PC-9 (cell line): ENCODE data around the gene PKD2. TPM values are rescaled to one million over a fixed set of nuclear protein-coding genes. Genes with fewer than 3 reads are reported as not detected.

Experiments
- BruUV-seq: library from RNA; stranded (reverse); fragments of 400-500 nt; replicated peaks from 2 replicates; lab custom pipeline; 2021; lab: Mats Ljungman, UMichigan
- CTCF ChIA-PET: fragments of 300-600 bp; sonication (Branson Sonifier 250); formaldehyde crosslinking; loops from one replicate; lab custom pipeline; 2022; ENCODE audit warnings: antibody characterized with exemption; lab: Charles Lee
- POLR2A ChIA-PET: fragments of 300-600 bp; sonication (Branson Sonifier 250); formaldehyde crosslinking; loops from one replicate; lab custom pipeline; 2022; ENCODE audit warnings: antibody characterized with exemption; ENCODE audit not compliant: unreplicated experiment; lab: Charles Lee
- DNase-seq, 2 experiments: peaks; one replicate each; pipeline versions ENCODE4 v3.0.0 to v3.0.0-alpha.2; 2015 to 2022; ENCODE audit warnings: mixed read lengths in 1 of 2
- H2AFZ ChIP-seq: fragments of 200-600 bp; sonication (generic); 2 replicates; pipeline ENCODE4 v1.8.1; 2017; ENCODE audit warnings: antibody characterized with exemption
- H3F3A ChIP-seq: fragments of 200-600 bp; sonication (generic); 2 replicates; pipeline ENCODE4 v1.8.1; 2017; ENCODE audit warnings: antibody characterized with exemption, mild to moderate bottlenecking, low read depth; ENCODE audit not compliant: insufficient read depth
- H3K27ac ChIP-seq: fragments of 200-600 bp; sonication (generic); 2 replicates; pipeline ENCODE4 v1.6.1; 2016; ENCODE audit warnings: mixed run types
- H3K27me3 ChIP-seq: fragments of 200-600 bp; sonication (generic); 2 replicates; pipeline ENCODE4 v1.6.1; 2016; ENCODE audit warnings: low read depth, mixed run types; ENCODE audit not compliant: insufficient read depth
- H3K36me3 ChIP-seq: fragments of 200-600 bp; sonication (generic); 2 replicates; pipeline ENCODE4 v1.6.1; 2016; ENCODE audit warnings: low read depth, mixed run types
- H3K4me1 ChIP-seq: fragments of 200-600 bp; sonication (generic); replicated peaks from 2 replicates; pipeline ENCODE4 v1.6.1; 2016; ENCODE audit warnings: mixed run types; ENCODE audit not compliant: insufficient read depth
- H3K4me2 ChIP-seq: fragments of 200-600 bp; sonication (generic); 2 replicates; pipeline ENCODE4 v1.6.1; 2017; ENCODE audit warnings: mixed run types
- H3K4me3 ChIP-seq: fragments of 200-600 bp; sonication (generic); 2 replicates; pipeline ENCODE4 v1.6.1; 2016; ENCODE audit warnings: mixed run types
- H3K79me2 ChIP-seq: fragments of 200-600 bp; sonication (generic); 2 replicates; pipeline ENCODE4 v1.6.1; 2017; ENCODE audit warnings: low read depth, mixed run types
- H3K9me2 ChIP-seq: fragments of 200-600 bp; sonication (generic); 2 replicates; pipeline ENCODE4 v1.8.1; 2017; ENCODE audit warnings: mild to moderate bottlenecking; ENCODE audit not compliant: insufficient read depth
- H3K9me3 ChIP-seq: fragments of 200-600 bp; sonication (generic); 2 replicates; pipeline ENCODE4 v1.8.1; 2016; ENCODE audit warnings: low read depth; ENCODE audit not compliant: insufficient read depth
- H4K20me1 ChIP-seq: fragments of 200-600 bp; sonication (generic); 2 replicates; pipeline ENCODE4 v1.8.1; 2017; ENCODE audit not compliant: insufficient read depth
- EZH2 ChIP-seq: fragments of 200-600 bp; sonication (generic); IDR thresholded peaks from 2 replicates; pipeline ENCODE4 v1.8.0; 2017; ENCODE audit warnings: antibody characterized with exemption, low read depth
- intact Hi-C: fragments of 100-400 bp; cut with micrococcal nuclease; formaldehyde crosslinking; loops from one replicate; pipeline ENCODE4 v1.10.0; 2022; ENCODE audit not compliant: unreplicated experiment
- total RNA-seq: library from RNA; stranded (reverse); gene quantifications from 2 replicates; pipeline ENCODE4 v1.2.3, GENCODE V29; 2021
- TF ChIP-seq, protein P1 (sequence below): fragments of 200-600 bp; sonication (generic); conservative IDR thresholded peaks from 2 replicates; pipeline ENCODE4 v1.6.1; 2017; ENCODE audit warnings: mixed run types, antibody characterized with exemption, mild to moderate bottlenecking, moderate library complexity

PKD2 gene
- total RNA-seq, 1 experiment from 2014 or later, result 10.2 TPM

DNA sequence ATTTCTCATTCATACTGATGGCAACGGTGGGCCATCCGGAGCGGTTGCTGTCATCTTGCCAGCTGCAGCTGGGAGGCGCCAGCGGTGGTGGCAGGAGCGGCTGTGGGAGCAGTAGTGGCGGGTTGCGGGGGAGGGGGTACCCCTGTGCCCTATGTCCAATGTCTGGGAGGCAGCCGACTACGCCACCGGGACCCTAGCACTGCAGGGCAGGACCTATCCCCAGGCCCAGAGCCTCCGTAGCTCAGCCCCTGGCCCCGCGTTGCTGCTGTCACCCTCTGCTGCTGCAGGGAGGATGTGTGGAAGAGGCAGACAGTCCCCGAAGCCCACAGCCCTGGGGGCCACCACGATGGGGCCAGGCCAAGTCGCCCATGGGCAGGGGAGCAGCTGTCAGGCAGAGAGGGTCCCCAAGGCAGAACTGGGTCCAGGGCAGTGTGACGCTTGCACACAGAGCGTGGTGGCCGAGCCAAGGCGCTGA, 41.9 kb upstream of the PKD2 start:
- intact Hi-C loops, result no loop called here
- Histone ChIP-seq H4K20me1 (no peaks in the 10 kb centered on the region), H3K9me2 (no peaks in the 10 kb centered on the region), H3K4me3 (no peak overlapping the region), H3K4me1 (peaks cover 17% of the 10 kb centered on the region), H3K9me3 (peaks cover 4% of the 10 kb centered on the region; the same call in 1 of the 2 replicates), H3F3A (no peaks in the 10 kb centered on the region), H2AFZ (no peak overlapping the region), H3K27ac (no peak overlapping the region), H3K4me2 (no peak overlapping the region), H3K36me3 (no peaks in the 10 kb centered on the region), H3K27me3 (no peaks in the 10 kb centered on the region), H3K79me2 (no peaks in the 10 kb centered on the region)
- no peak for DNase-seq
- CTCF ChIA-PET, result no interaction called here
- TF ChIP-seq, protein P1, sequence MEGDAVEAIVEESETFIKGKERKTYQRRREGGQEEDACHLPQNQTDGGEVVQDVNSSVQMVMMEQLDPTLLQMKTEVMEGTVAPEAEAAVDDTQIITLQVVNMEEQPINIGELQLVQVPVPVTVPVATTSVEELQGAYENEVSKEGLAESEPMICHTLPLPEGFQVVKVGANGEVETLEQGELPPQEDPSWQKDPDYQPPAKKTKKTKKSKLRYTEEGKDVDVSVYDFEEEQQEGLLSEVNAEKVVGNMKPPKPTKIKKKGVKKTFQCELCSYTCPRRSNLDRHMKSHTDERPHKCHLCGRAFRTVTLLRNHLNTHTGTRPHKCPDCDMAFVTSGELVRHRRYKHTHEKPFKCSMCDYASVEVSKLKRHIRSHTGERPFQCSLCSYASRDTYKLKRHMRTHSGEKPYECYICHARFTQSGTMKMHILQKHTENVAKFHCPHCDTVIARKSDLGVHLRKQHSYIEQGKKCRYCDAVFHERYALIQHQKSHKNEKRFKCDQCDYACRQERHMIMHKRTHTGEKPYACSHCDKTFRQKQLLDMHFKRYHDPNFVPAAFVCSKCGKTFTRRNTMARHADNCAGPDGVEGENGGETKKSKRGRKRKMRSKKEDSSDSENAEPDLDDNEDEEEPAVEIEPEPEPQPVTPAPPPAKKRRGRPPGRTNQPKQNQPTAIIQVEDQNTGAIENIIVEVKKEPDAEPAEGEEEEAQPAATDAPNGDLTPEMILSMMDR, result no peak
- no peak for TF ChIP-seq EZH2
- POLR2A ChIA-PET, result no interaction called here
- BruUV-seq, result no TSS peak

DNA sequence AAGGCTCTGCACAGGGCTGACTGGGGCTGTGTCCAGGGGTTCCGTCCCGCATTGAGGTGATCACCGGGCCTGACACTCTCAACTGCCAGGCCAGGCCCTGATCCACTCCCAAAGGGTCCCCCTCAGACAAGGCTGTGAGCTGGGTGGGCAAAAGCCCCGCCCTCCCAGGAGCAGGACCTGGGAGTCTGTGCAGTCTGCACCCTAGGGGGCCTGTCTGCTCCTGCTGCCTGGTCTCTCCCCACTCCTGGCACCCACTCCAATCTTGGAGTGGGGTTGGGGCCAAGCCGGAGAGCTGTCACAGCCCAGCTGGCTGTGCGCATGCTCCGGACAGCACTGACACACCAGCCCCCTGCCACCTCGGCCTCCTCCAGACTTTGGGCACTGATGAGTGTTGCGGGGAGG, 41.3 kb upstream of the PKD2 start:
- no peaks in the 10 kb centered on the region for H3K79me2 ChIP-seq

DNA sequence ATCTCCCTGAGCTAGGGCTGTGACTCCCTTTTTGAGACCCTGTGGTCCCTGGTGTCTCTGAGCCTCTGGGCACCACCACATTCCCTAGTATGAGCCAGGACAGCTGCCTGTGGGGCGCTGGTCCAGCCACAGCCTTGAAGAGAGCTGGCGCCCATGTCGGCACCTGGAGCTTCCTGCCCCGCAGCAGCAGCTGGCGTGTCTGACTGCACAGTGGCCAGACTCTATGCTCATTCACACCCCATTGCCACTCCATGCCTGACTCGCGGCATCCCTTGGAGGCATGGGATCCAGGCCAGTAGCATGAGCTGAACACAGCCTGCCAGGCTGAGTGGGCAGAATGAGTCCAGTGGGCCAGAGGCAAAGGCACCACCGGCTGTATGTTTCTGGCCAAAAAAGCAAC, 40.2 kb upstream of the PKD2 start:
- H3F3A ChIP-seq, result no peaks in the 10 kb centered on the region
- CTCF ChIA-PET, result no interaction called here
- peaks cover 9% of the 10 kb centered on the region for H3K4me1 ChIP-seq
- intact Hi-C loops, result no loop called here
- no peak for DNase-seq
- H3K36me3 ChIP-seq, result no peaks in the 10 kb centered on the region
- H3K4me3 ChIP-seq, result no peak overlapping the region
- POLR2A ChIA-PET, result no interaction called here
- no peak overlapping the region for H3K27ac ChIP-seq
- H4K20me1 ChIP-seq, result no peaks in the 10 kb centered on the region
- H3K79me2 ChIP-seq, result no peaks in the 10 kb centered on the region
- TF ChIP-seq, protein P1, result no peak
- H3K9me2 ChIP-seq, result no peaks in the 10 kb centered on the region
- no peaks in the 10 kb centered on the region for H3K27me3 ChIP-seq
- no peak overlapping the region for H2AFZ ChIP-seq
- BruUV-seq, result no TSS peak
- peaks cover 3% of the 10 kb centered on the region; the same call in 1 of the 2 replicates for H3K9me3 ChIP-seq
- H3K4me2 ChIP-seq, result no peak overlapping the region

More for the DNA sequence above, 41.3 kb upstream of the PKD2 start:
- H2AFZ ChIP-seq, result no peak overlapping the region
- ChIA-PET POLR2A (no interaction called here), CTCF (no interaction called here)
- H3K4me3 ChIP-seq, result no peak overlapping the region
- H3K9me3 ChIP-seq, result peaks cover 4% of the 10 kb centered on the region; the same call in 1 of the 2 replicates
- H3K36me3 ChIP-seq, result no peaks in the 10 kb centered on the region
- DNase-seq, result no peak
- H3K9me2 ChIP-seq, result no peaks in the 10 kb centered on the region
- no peak for TF ChIP-seq EZH2
- TF ChIP-seq, protein P1, result no peak
- BruUV-seq, result no TSS peak
- H3K4me2 ChIP-seq, result no peak overlapping the region
- intact Hi-C loops, result no loop called here
- no peak overlapping the region for H3K27ac ChIP-seq
- peaks cover 17% of the 10 kb centered on the region for H3K4me1 ChIP-seq
- H3F3A ChIP-seq, result no peaks in the 10 kb centered on the region
- H3K27me3 ChIP-seq, result no peaks in the 10 kb centered on the region
- no peaks in the 10 kb centered on the region for H4K20me1 ChIP-seq
